Spleen (tissue), 11 donors: ENCODE results near the gene GRK4. TPM values are rescaled to one million over a fixed set of nuclear protein-coding genes. Genes with fewer than 3 reads are reported as not detected.

Experiments used
- DNase-seq: peaks from one replicate; pipeline ENCODE4 v3.0.0-alpha.2; 2020
- H3K27ac ChIP-seq, 8 donors: fragments of 200-600 bp; sonication (generic) in 7 of 8; 1 replicate in 4 of 8; 2 replicates in 4 of 8; pipeline versions ENCODE4 v1.5.0 to v1.8.0; 2016 to 2021; ENCODE audit warnings: inconsistent platforms in 4 of 8, mild to moderate bottlenecking in 4 of 8, moderate library complexity in 1 of 8
- H3K27me3 ChIP-seq, 7 donors: fragments of 200-600 bp; sonication (generic) in 6 of 7; replicated peaks in 1 of 7; 1 replicate in 4 of 7; 2 replicates in 3 of 7; pipeline versions ENCODE4 v1.5.0 to v1.8.0; 2016 to 2021; ENCODE audit warnings: inconsistent platforms in 3 of 7, mild to moderate bottlenecking in 1 of 7
- H3K36me3 ChIP-seq, 6 donors: fragments of 200-600 bp; sonication (generic) in 5 of 6; 1 replicate in 4 of 6; 2 replicates in 2 of 6; pipeline versions ENCODE4 v1.5.0 to v1.8.0; 2016 to 2021; ENCODE audit warnings: inconsistent platforms in 2 of 6
- H3K4me1 ChIP-seq, 6 donors: fragments of 200-600 bp; sonication (generic) in 5 of 6; 1 replicate in 3 of 6; 2 replicates in 3 of 6; pipeline versions ENCODE4 v1.5.0 to v1.8.0; 2016 to 2021; ENCODE audit warnings: inconsistent platforms in 3 of 6
- H3K4me3 ChIP-seq, 8 donors: fragments of 200-600 bp; sonication (generic) in 7 of 8; 1 replicate in 4 of 8; 2 replicates in 4 of 8; pipeline versions ENCODE4 v1.5.0 to v1.8.0; 2016 to 2021; ENCODE audit warnings: inconsistent platforms in 4 of 8, mild to moderate bottlenecking in 4 of 8, moderate library complexity in 2 of 8
- H3K9me3 ChIP-seq, 8 donors: fragments of 200-600 bp; sonication (generic) in 7 of 8; 1 replicate in 4 of 8; 2 replicates in 4 of 8; pipeline versions ENCODE4 v1.5.0 to v1.8.0; 2016 to 2021; ENCODE audit warnings: inconsistent platforms in 4 of 8
- POLR2A ChIP-seq, 3 donors: fragments of 450-650 bp; IDR thresholded peaks; one replicate each; pipeline ENCODE4 v1.5.1; 2017; ENCODE audit warnings: antibody characterized with exemption in 3 of 3, mild to moderate bottlenecking in 1 of 3
- POLR2AphosphoS5 ChIP-seq, 3 donors: sonication (generic); formaldehyde crosslinking; IDR thresholded peaks; one replicate each; pipeline ENCODE4 v1.5.1; 2017; ENCODE audit warnings: antibody characterized with exemption in 3 of 3
- WGBS, 5 donors: extraction: QIAGEN DNeasy Blood & Tissue Kit in 3 of 5; methylation state at CpG; one replicate each; pipeline versions ENCODE4 v1.1.5 to v1.1.7; 2013 to 2018; 5-methylcytosine and 5-hydroxymethylcytosine counted together
- intact Hi-C: fragments of 100-400 bp; cut with DNase I; formaldehyde crosslinking; loops from one replicate; pipeline ENCODE4 v1.15.0; 2023; ENCODE audit warnings: low total_unique reads
- polyA plus RNA-seq, 3 donors: library from polyadenylated mRNA; stranded (reverse); fragments of 200-250 nt; gene quantifications; one replicate each; pipeline ENCODE4 v1.2.1, GENCODE V29; 2013
- total RNA-seq, 7 donors: library from RNA; depleted of rRNA in 3 of 7; stranded (reverse); fragments of >200 nt in 3 of 7; fragmentation: NEBNext Ultra II Directional in 4 of 7; extraction: Animal tissue kit (Norgen Biotek cat#: 25700) in 4 of 7; gene quantifications; one replicate each; pipeline versions ENCODE4 v1.1.0 to v1.2.1, GENCODE V29; 2016 to 2021
- TF ChIP-seq, protein P1 (sequence below), 11 experiments: fragments of 200-600 bp in 7 of 11; fragments of 450-650 bp in 4 of 11; sonication (generic) in 4 of 11; IDR thresholded peaks in 8 of 11; conservative IDR thresholded peaks in 3 of 11; 1 replicate in 7 of 11; 2 replicates in 4 of 11; pipeline versions ENCODE4 v1.4.0 to v1.8.0; 2016 to 2021; ENCODE audit warnings: antibody characterized with exemption in 11 of 11, inconsistent platforms in 4 of 11, mild to moderate bottlenecking in 1 of 11
- donor health status: healthy with polysubstance abuse.
- donor health status: DM: no; HTN: no; CAD: no; lungs with moderate emphysema.
- donor health status: DM: no; HTN: no; CAD: no.
- donor health status: Bipolar disorder and iron deficiency.
- donor health status: healthy.
- donor health status: DM: no; HTN: no; CAD: no.
- donor health status: DM: yes; HTN: yes; CAD: no.

GRK4 gene
- total and polyA plus RNA-seq, 10 donors = 1.0 to 4.3 (median 2.2) TPM

DNA sequence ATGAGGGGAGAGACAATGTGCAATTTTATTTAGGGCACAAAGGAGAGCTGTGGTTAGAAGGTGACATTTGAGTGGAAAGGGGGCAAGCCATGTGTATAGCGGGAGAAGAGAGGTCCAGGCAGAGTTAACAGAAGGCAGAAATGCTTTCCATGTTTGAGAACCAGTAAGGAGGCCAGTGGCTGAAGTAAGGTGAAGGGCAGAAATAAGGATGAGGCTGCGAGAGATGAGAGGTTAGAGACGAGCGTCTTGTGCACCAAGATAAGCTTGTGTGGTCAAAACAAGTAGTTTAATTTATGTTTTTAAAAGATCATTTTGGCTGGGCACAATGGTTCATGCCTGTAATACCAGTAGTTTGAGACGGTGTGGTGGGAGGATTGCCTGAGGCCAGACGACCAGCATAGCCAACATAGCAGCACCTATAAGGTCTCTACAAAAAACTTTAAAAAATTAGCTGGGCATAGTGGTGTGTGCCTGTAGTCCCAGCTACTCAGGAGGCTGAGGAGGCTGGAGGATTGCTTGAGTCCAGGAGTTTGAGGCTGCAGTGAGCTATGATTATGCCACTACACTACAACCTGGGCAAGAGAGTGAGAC, 119.6 kb downstream of the GRK4 start:
- 68 to 87% (median 74%) methylated on average over 6 of the region's 6 CpGs for WGBS, 5 donors
- Histone ChIP-seq H3K27me3 (no peaks in the 10 kb centered on the region), H3K4me1 (peaks cover 15 to 70% (median 45%) of the 10 kb centered on the region in 6 donors), H3K27ac (no peak overlapping the region), H3K4me3 (no peak overlapping the region), H3K9me3 (no peaks in the 10 kb centered on the region), H3K36me3 (peaks cover 0 to 18% (median 12%) of the 10 kb centered on the region in 6 donors)
- intact Hi-C loops = no loop called here
- TF ChIP-seq POLR2AphosphoS5 (IDR thresholded peaks at IDR 0.05) = no peak
- TF ChIP-seq, protein P1, sequence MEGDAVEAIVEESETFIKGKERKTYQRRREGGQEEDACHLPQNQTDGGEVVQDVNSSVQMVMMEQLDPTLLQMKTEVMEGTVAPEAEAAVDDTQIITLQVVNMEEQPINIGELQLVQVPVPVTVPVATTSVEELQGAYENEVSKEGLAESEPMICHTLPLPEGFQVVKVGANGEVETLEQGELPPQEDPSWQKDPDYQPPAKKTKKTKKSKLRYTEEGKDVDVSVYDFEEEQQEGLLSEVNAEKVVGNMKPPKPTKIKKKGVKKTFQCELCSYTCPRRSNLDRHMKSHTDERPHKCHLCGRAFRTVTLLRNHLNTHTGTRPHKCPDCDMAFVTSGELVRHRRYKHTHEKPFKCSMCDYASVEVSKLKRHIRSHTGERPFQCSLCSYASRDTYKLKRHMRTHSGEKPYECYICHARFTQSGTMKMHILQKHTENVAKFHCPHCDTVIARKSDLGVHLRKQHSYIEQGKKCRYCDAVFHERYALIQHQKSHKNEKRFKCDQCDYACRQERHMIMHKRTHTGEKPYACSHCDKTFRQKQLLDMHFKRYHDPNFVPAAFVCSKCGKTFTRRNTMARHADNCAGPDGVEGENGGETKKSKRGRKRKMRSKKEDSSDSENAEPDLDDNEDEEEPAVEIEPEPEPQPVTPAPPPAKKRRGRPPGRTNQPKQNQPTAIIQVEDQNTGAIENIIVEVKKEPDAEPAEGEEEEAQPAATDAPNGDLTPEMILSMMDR (IDR thresholded peaks at IDR 0.05 in 8 of 11, conservative IDR thresholded peaks at IDR 0.05 in 3 of 11) = no peak
- TF ChIP-seq POLR2A (IDR thresholded peaks at IDR 0.05) = no peak
- DNase-seq = no peak

DNA sequence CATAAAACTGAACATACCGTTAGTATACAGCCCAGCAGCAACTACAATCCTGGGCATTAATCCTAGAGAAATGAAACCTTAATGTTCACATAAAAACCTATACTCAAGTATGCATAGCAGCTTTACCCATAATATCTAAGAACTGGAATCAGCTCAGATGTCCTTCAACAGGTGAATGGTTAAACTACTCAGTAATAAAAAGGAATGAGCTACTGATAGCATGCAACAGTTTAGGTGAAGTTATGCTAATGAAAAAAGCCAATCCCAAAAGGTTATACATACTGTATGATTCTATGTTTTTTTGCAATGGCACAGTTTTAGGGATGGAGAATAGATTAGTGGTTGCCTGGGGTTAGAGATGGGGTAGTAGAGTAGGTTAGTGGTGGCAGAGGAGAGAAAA, 120.4 kb downstream of the GRK4 start:
- Histone ChIP-seq H3K27me3 (no peaks in the 10 kb centered on the region), H3K4me3 (no peak overlapping the region), H3K9me3 (no peaks in the 10 kb centered on the region), H3K4me1 (peaks cover 8 to 63% (median 38%) of the 10 kb centered on the region in 6 donors), H3K27ac (no peak overlapping the region), H3K36me3 (peaks cover 0 to 25% (median 19%) of the 10 kb centered on the region in 6 donors)
- intact Hi-C loops = no loop called here
- WGBS, 5 donors = 0 to 89% (median 56%) methylated on average over 1 of the region's 1 CpG
- DNase-seq = no peak
- TF ChIP-seq, protein P1 (IDR thresholded peaks at IDR 0.05 in 8 of 11, conservative IDR thresholded peaks at IDR 0.05 in 3 of 11) = no peak
- TF ChIP-seq POLR2AphosphoS5 (IDR thresholded peaks at IDR 0.05) = no peak
- TF ChIP-seq POLR2A (IDR thresholded peaks at IDR 0.05) = no peak

DNA sequence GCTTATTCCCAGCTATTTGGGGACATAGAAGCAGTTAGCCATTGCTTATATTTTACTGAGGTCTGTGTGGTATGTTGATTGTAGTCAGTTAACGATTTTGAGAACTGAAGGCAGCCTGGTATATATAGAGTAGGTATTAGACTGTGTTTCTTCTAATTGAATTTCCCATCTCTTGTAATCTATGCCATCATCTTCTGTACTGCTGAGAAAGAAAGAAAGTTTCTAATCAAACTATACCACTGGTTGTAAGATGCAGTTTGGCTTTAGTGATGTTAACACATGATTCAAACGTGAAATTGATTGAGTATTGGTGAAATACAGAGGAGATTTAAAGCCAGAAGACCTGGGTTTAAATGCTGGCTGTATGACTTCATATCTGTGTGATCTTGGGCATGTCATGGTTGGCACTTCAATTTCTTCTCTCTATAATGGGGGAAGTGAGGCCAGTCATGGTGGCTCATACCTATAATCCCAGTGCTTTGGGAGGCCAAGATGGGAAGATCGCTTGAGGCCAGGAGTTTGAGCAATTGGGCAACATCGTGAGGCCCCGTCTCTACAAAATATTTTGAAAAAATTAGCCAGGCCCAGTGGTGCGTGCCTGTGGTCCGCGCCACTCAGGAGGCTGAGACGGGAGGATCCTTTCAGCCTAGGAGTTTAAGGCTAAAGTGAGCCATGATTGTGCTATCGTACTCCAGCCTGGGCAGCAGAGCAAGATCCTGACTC, 122.7 kb downstream of the GRK4 start:
- intact Hi-C loops = no loop called here
- DNase-seq = no peak
- Histone ChIP-seq H3K4me3 (no peak overlapping the region), H3K27ac (no peak overlapping the region), H3K36me3 (peaks cover 0 to 49% (median 31%) of the 10 kb centered on the region in 6 donors), H3K4me1 (peaks cover 0 to 41% (median 24%) of the 10 kb centered on the region in 6 donors), H3K27me3 (no peaks in the 10 kb centered on the region), H3K9me3 (no peaks in the 10 kb centered on the region)
- 88 to 96% (median 91%) methylated on average over 10 of the region's 10 CpGs for WGBS, 5 donors
- TF ChIP-seq, protein P1 (IDR thresholded peaks at IDR 0.05 in 8 of 11, conservative IDR thresholded peaks at IDR 0.05 in 3 of 11) = no peak
- TF ChIP-seq POLR2AphosphoS5 (IDR thresholded peaks at IDR 0.05) (no peak), POLR2A (IDR thresholded peaks at IDR 0.05) (no peak)

DNA sequence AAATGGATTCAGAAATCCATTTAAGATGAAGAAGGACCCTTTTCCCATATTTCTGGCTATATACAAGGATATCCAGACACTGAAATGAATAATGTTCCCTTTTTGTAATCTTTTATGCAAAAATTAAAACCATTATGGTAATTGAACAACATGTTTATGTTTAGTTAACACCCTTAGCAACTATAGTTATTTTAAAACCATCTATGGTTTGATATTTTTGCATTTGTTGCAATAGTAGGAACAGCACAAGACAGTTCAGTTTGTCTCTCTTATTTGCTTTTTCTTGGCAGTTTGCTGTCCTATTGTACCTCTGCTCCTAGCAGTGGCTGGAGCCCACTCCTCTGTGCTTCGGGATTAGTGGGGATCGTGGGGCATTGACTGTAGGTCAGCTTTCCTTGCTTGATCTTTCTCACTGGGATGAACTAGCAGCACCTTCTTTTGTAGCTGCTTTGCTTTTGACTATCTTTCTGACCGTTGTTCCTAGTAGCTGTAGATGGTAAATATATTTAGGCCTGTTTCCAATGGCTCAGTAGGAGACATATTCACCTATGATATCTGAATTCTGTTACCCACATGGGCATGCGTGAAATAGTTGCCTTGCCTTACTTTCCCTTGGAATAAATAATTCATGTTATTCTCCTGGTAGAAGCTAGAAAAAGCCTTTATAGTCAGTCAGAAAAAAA, 123.9 kb downstream of the GRK4 start:
- no peak for DNase-seq
- H3K4me1 ChIP-seq = peaks cover 0 to 36% (median 19%) of the 10 kb centered on the region in 6 donors
- no peaks in the 10 kb centered on the region for H3K27me3 ChIP-seq
- no peak overlapping the region for H3K27ac ChIP-seq
- no peaks in the 10 kb centered on the region for H3K9me3 ChIP-seq
- H3K36me3 ChIP-seq = peaks cover 0 to 61% (median 32%) of the 10 kb centered on the region in 6 donors
- no peak overlapping the region for H3K4me3 ChIP-seq
- WGBS, 5 donors = 89 to 95% (median 94%) methylated on average over 4 of the region's 4 CpGs
- intact Hi-C loops = no loop called here
- TF ChIP-seq POLR2A (IDR thresholded peaks at IDR 0.05) = no peak
- TF ChIP-seq, protein P1 (IDR thresholded peaks at IDR 0.05 in 8 of 11, conservative IDR thresholded peaks at IDR 0.05 in 3 of 11) = no peak
- TF ChIP-seq POLR2AphosphoS5 (IDR thresholded peaks at IDR 0.05) = no peak
